ENCODE data around the gene P2RY6.
A peak's percentile ranks its signal among the peaks of the same experiment; 100 is the strongest.

P2RY6 gene

GRCh38 chr11:73306977-73307322, 34.8 kb downstream of the P2RY6 start:
- DNase-seq (ENCODE audit: low read depth in 1 of 2, low spot score in 1 of 2), result no peak
- in situ Hi-C loops (cut with HindIII; ENCODE audit: low pct_unique_long_range_greater_than_20kb, low sequenced_read_pairs), result no loop called here
- TF ChIP-seq JUND (IDR thresholded peaks at IDR 0.05; ENCODE audit: low read depth), result no peak

- no peak for TF ChIP-seq JUND (IDR thresholded peaks at IDR 0.05; ENCODE audit: low read depth)
- peak; percentile 96 to 100 for DNase-seq (ENCODE audit: low read depth in 1 of 2, low spot score in 1 of 2)
- in situ Hi-C loops (cut with HindIII; ENCODE audit: low pct_unique_long_range_greater_than_20kb, low sequenced_read_pairs), result no loop called here
Observed at GRCh38 chr11:73307323-73308002, 35.3 kb downstream of the P2RY6 start.

- DNase-seq (ENCODE audit: low read depth in 1 of 2, low spot score in 1 of 2), result peak; percentile 78 to 96
- no peak for TF ChIP-seq JUND (IDR thresholded peaks at IDR 0.05; ENCODE audit: low read depth)
- in situ Hi-C loops (cut with HindIII; ENCODE audit: low pct_unique_long_range_greater_than_20kb, low sequenced_read_pairs), result no loop called here
Observed at GRCh38 chr11:73308003-73308960, 36.1 kb downstream of the P2RY6 start, which contains the start of gene ARHGEF17. Gene ARHGEF17, plus strand, starts transcription at chr11:73308276. Its CDS starts 363 bp downstream, at chr11:73308639.

- DNase-seq (ENCODE audit: low read depth in 1 of 2, low spot score in 1 of 2), result peak; percentile 97 to 99
- TF ChIP-seq JUND (IDR thresholded peaks at IDR 0.05; ENCODE audit: low read depth), result no peak
- in situ Hi-C loops (cut with HindIII; ENCODE audit: low pct_unique_long_range_greater_than_20kb, low sequenced_read_pairs), result no loop called here
Observed at GRCh38 chr11:73308961-73309919, 37.1 kb downstream of the P2RY6 start.

- no peak for TF ChIP-seq JUND (IDR thresholded peaks at IDR 0.05; ENCODE audit: low read depth)
- in situ Hi-C loops (cut with HindIII; ENCODE audit: low pct_unique_long_range_greater_than_20kb, low sequenced_read_pairs), result no loop called here
- no peak for DNase-seq (ENCODE audit: low read depth in 1 of 2, low spot score in 1 of 2)
Observed at GRCh38 chr11:73310076-73310475, 37.9 kb downstream of the P2RY6 start.

GRCh38 chr11:73310661-73311393, 38.7 kb downstream of the P2RY6 start:
- TF ChIP-seq JUND (IDR thresholded peaks at IDR 0.05; ENCODE audit: low read depth), result no peak
- in situ Hi-C loops (cut with HindIII; ENCODE audit: low pct_unique_long_range_greater_than_20kb, low sequenced_read_pairs), result no loop called here
- DNase-seq (ENCODE audit: low read depth in 1 of 2, low spot score in 1 of 2), result no peak

GRCh38 chr11:73311394-73311869, 39.3 kb downstream of the P2RY6 start:
- in situ Hi-C loops (cut with HindIII; ENCODE audit: low pct_unique_long_range_greater_than_20kb, low sequenced_read_pairs), result no loop called here
- TF ChIP-seq JUND (IDR thresholded peaks at IDR 0.05; ENCODE audit: low read depth), result no peak
- no peak for DNase-seq (ENCODE audit: low read depth in 1 of 2, low spot score in 1 of 2)

- DNase-seq (ENCODE audit: low read depth in 1 of 2, low spot score in 1 of 2), result no peak
- in situ Hi-C loops (cut with HindIII; ENCODE audit: low pct_unique_long_range_greater_than_20kb, low sequenced_read_pairs), result no loop called here
- no peak for TF ChIP-seq JUND (IDR thresholded peaks at IDR 0.05; ENCODE audit: low read depth)
Observed at GRCh38 chr11:73312036-73312435, 39.9 kb downstream of the P2RY6 start.

GRCh38 chr11:73312851-73313327, 40.8 kb downstream of the P2RY6 start:
- DNase-seq (ENCODE audit: low read depth in 1 of 2, low spot score in 1 of 2), result no peak
- TF ChIP-seq JUND (IDR thresholded peaks at IDR 0.05; ENCODE audit: low read depth), result no peak
- in situ Hi-C loops (cut with HindIII; ENCODE audit: low pct_unique_long_range_greater_than_20kb, low sequenced_read_pairs), result no loop called here

GRCh38 chr11:73313652-73314051, 41.5 kb downstream of the P2RY6 start:
- DNase-seq (ENCODE audit: low read depth in 1 of 2, low spot score in 1 of 2), result no peak
- in situ Hi-C loops (cut with HindIII; ENCODE audit: low pct_unique_long_range_greater_than_20kb, low sequenced_read_pairs), result no loop called here
- no peak for TF ChIP-seq JUND (IDR thresholded peaks at IDR 0.05; ENCODE audit: low read depth)

All from T47D (cell line).